ENCODE results near the gene PTPRM.

DNA sequence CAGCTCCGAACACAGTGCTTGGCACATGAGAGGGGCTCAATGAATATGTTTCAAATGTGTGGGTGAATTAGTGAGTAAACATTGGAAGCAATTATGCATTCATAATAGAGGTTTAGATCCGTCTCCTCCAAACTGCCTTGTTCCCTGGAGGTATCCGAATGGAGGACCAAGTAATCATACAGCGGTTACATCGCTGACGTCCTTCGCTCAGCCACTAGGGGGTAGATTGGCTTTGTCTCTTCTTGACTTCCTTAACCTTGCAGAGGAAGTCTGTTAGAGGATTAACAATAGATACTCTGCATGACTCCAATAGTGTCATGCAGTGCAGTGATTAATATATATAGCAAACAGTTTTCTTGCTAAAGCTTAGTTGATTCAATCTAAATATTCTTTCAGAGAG is 517.0 kb downstream of the PTPRM start:
- no peak for TF ChIP-seq EZH2phosphoT487 (IDR thresholded peaks at IDR 0.05; ENCODE audit: borderline replicate concordance)
- TF ChIP-seq, protein P1, sequence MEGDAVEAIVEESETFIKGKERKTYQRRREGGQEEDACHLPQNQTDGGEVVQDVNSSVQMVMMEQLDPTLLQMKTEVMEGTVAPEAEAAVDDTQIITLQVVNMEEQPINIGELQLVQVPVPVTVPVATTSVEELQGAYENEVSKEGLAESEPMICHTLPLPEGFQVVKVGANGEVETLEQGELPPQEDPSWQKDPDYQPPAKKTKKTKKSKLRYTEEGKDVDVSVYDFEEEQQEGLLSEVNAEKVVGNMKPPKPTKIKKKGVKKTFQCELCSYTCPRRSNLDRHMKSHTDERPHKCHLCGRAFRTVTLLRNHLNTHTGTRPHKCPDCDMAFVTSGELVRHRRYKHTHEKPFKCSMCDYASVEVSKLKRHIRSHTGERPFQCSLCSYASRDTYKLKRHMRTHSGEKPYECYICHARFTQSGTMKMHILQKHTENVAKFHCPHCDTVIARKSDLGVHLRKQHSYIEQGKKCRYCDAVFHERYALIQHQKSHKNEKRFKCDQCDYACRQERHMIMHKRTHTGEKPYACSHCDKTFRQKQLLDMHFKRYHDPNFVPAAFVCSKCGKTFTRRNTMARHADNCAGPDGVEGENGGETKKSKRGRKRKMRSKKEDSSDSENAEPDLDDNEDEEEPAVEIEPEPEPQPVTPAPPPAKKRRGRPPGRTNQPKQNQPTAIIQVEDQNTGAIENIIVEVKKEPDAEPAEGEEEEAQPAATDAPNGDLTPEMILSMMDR (conservative IDR thresholded peaks at IDR 0.05; ENCODE audit: low read length) = peak; percentile 63

Measured in Loucy (cell line).